Ovary (tissue), 9 donors: ENCODE measurements around the gene TCERG1L. TPM values are rescaled to one million over a fixed set of nuclear protein-coding genes. Genes with fewer than 3 reads are reported as not detected.
A peak's percentile ranks its signal among the peaks of the same experiment; 100 is the strongest.

Experiments
- DNase-seq, 5 donors: peaks; one replicate each; pipeline ENCODE4 v3.0.0-alpha.2; 2019 to 2020
- H3K27ac ChIP-seq, 2 donors: fragments of 200-600 bp; one replicate each; pipeline versions ENCODE4 v1.5.1 to v1.8.0; 2019 to 2022
- H3K27me3 ChIP-seq: fragments of 200-600 bp; one replicate; pipeline ENCODE4 v1.8.0; 2022
- H3K36me3 ChIP-seq: fragments of 200-600 bp; sonication (generic); one replicate; pipeline ENCODE4 v1.5.1; 2019
- H3K4me1 ChIP-seq: one replicate; pipeline ENCODE4 v1.8.1; 2013; ENCODE audit warnings: mild to moderate bottlenecking, moderate library complexity; ENCODE audit not compliant: insufficient read depth
- H3K4me3 ChIP-seq: fragments of 200-600 bp; sonication (generic); one replicate; pipeline ENCODE4 v1.5.1; 2017
- H3K9me3 ChIP-seq, 2 donors: fragments of 200-600 bp in 1 of 2; sonication (generic) in 1 of 2; one replicate each; pipeline versions ENCODE4 v1.5.1 to v1.8.1; 2013 to 2019; ENCODE audit warnings: mild to moderate bottlenecking in 1 of 2, moderate library complexity in 1 of 2
- EP300 ChIP-seq: sonication (generic); formaldehyde crosslinking; IDR thresholded peaks from one replicate; pipeline ENCODE4 v1.6.1; 2017; ENCODE audit warnings: antibody characterized with exemption
- POLR2A ChIP-seq: fragments of 450-650 bp; IDR thresholded peaks from one replicate; pipeline ENCODE4 v1.6.1; 2017; ENCODE audit warnings: antibody characterized with exemption, mild to moderate bottlenecking, moderate library complexity
- WGBS, 3 donors: extraction: QIAGEN DNeasy Blood & Tissue Kit in 1 of 3; methylation state at CpG; one replicate each; pipeline versions ENCODE4 v1.1.5 to v1.1.7; 2013 to 2017; 5-methylcytosine and 5-hydroxymethylcytosine counted together
- intact Hi-C, 4 donors: fragments of 100-400 bp; cut with DNase I; formaldehyde crosslinking; loops; one replicate each; pipeline versions ENCODE4 v1.11.0 to v1.15.1; 2022 to 2023
- polyA plus RNA-seq, 2 donors: library from polyadenylated mRNA; stranded (reverse); fragments of 200-250 nt in 1 of 2; fragments of 350-450 nt in 1 of 2; fragmentation: Illumina TruSeq in 1 of 2; extraction: RNeasy Lipid Tissue Mini Kit (QIAGEN cat#74804) in 1 of 2; gene quantifications; one replicate each; pipeline ENCODE4 v1.2.3, GENCODE V29; 2013 to 2014
- total RNA-seq, 7 donors: library from RNA; depleted of rRNA in 2 of 7; stranded (reverse); fragments of >200 nt in 2 of 7; fragmentation: NEBNext Ultra II Directional in 3 of 7; extraction: Animal tissue kit (Norgen Biotek cat#: 25700) in 3 of 7; gene quantifications; one replicate each; pipeline versions ENCODE4 v1.1.0 to v1.2.4, GENCODE V29; 2016 to 2023
- TF ChIP-seq, protein P1 (sequence below), 3 donors: fragments of 450-650 bp in 2 of 3; fragments of 200-600 bp in 1 of 3; IDR thresholded peaks; one replicate each; pipeline versions ENCODE4 v1.5.1 to v1.8.0; 2016 to 2022; ENCODE audit warnings: antibody characterized with exemption in 3 of 3, mild to moderate bottlenecking in 1 of 3
- donor health status: DM: no; HTN: no; CAD: no; lungs with moderate emphysema.
- donor health status: DM: no; HTN: no; CAD: no.
- donor health status: Bipolar disorder and iron deficiency.
- donor health status: DM: yes; HTN: yes; CAD: no.
- donor health status: DM: no; HTN: no; CAD: no.
- donor health status: DM: yes; HTN: yes; CAD: no.

Gene TCERG1L
- total and polyA plus RNA-seq, 9 donors, result 1.1 to 8.0 (median 1.8) TPM

DNA sequence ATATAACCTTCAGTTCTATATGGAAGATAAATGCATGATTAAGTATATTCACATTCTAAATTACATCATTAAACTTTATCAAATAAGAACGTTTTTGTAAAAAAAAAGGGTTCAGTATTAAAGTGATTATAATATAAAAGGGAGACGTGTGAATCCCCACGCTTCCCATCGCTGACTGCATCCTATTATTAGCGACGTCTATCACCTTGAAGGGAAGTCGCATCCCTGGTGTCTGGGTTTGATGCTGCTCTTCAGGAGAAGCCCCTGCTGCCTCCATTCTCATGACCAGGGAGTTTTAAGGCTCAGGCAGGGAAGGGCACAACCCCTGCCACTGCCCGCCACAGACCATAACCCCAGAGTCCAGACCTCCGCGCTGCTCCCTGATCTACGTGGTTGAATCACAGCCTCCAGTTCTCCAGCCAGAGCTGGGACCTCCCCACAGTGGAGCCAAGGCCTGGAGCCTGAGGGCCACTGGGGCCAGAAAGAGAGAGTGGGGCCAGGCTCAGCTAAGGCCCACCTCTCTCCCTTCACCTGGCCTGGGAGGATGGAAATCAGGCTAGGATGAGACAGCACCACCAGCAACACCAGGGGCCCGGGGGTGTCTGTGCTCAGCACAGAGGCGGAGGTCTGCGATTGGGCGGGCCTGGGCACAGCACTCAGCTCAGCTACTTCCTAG lies 130.6 kb downstream of the TCERG1L start:
- DNase-seq, result peak in 1 of 5 donors; percentile 1
- Histone ChIP-seq H3K9me3 (no peaks in the 10 kb centered on the region), H3K27ac (no peak overlapping the region), H3K4me1 (peaks cover 3% of the 10 kb centered on the region), H3K27me3 (no peaks in the 10 kb centered on the region), H3K4me3 (no peak overlapping the region), H3K36me3 (no peaks in the 10 kb centered on the region)
- TF ChIP-seq, protein P1, sequence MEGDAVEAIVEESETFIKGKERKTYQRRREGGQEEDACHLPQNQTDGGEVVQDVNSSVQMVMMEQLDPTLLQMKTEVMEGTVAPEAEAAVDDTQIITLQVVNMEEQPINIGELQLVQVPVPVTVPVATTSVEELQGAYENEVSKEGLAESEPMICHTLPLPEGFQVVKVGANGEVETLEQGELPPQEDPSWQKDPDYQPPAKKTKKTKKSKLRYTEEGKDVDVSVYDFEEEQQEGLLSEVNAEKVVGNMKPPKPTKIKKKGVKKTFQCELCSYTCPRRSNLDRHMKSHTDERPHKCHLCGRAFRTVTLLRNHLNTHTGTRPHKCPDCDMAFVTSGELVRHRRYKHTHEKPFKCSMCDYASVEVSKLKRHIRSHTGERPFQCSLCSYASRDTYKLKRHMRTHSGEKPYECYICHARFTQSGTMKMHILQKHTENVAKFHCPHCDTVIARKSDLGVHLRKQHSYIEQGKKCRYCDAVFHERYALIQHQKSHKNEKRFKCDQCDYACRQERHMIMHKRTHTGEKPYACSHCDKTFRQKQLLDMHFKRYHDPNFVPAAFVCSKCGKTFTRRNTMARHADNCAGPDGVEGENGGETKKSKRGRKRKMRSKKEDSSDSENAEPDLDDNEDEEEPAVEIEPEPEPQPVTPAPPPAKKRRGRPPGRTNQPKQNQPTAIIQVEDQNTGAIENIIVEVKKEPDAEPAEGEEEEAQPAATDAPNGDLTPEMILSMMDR (IDR thresholded peaks at IDR 0.05), result no peak
- TF ChIP-seq EP300 (no peak), POLR2A (no peak)
- WGBS, 3 donors, result 84 to 94% (median 92%) methylated on average over 15 of the region's 15 CpGs
- intact Hi-C loops, result no loop called here

DNA sequence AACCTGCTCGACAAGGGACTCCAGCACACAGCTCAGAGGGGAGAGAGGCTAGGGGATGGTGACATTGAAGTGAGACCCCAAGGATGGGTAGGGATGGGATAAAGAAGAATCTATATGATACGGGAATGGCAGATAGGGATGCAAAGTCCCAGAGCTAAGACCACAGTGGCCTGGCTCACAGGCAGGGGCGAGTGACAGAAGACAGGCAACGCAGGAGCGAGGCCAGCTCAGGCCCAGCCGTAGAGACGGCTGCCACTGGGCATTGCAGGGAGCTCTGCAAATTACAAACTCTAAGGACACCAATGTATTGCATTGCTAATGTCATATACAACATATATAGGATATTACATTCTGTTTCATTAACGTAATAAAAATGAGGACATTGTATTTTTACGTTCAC lies 131.4 kb downstream of the TCERG1L start:
- intact Hi-C loops, result no loop called here
- WGBS, 3 donors, result 82 to 96% (median 94%) methylated on average over 8 to 9 of the region's 9 CpGs

DNA sequence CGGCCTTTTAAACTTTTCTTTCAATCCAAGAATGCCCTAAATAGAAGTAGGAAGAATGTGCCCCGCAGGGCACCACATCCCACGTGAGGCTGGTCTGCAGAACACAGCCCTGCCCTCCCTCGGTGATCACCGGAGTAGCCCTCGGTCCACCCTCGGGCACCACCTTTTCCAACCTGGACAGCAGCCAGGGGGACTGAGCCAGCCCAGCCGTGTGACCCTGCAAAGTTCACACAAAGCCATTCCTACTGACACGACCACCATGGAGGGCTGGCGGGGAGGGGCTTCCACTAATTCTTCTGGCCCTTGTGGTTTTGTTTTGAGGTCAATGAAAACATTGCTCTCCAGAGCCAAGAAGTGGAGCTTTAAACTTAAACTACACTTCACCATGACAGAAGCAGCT lies 132.2 kb downstream of the TCERG1L start:
- intact Hi-C loops, result no loop called here
- 14 to 24% (median 24%) methylated on average over 10 of the region's 10 CpGs for WGBS, 3 donors
- no peaks in the 10 kb centered on the region for H3K27me3 ChIP-seq
- no peaks in the 10 kb centered on the region for H3K9me3 ChIP-seq
- no peak overlapping the region for H3K27ac ChIP-seq
- H3K36me3 ChIP-seq, result no peaks in the 10 kb centered on the region
- DNase-seq, result peak in 2 of 5 donors; percentile 16 to 40
- H3K4me1 ChIP-seq, result peaks cover 3% of the 10 kb centered on the region
- H3K4me3 ChIP-seq, result no peak overlapping the region
- TF ChIP-seq, protein P1 (IDR thresholded peaks at IDR 0.05), result no peak
- no peak for TF ChIP-seq EP300
- TF ChIP-seq POLR2A, result no peak

More for the DNA sequence above, 131.4 kb downstream of the TCERG1L start:
- no peaks in the 10 kb centered on the region for H3K36me3 ChIP-seq
- TF ChIP-seq POLR2A (no peak), EP300 (no peak)
- TF ChIP-seq, protein P1 (IDR thresholded peaks at IDR 0.05), result no peak
- H3K4me1 ChIP-seq, result peaks cover 3% of the 10 kb centered on the region
- no peaks in the 10 kb centered on the region for H3K9me3 ChIP-seq
- no peak overlapping the region for H3K27ac ChIP-seq
- H3K4me3 ChIP-seq, result no peak overlapping the region
- no peaks in the 10 kb centered on the region for H3K27me3 ChIP-seq
- no peak for DNase-seq

DNA sequence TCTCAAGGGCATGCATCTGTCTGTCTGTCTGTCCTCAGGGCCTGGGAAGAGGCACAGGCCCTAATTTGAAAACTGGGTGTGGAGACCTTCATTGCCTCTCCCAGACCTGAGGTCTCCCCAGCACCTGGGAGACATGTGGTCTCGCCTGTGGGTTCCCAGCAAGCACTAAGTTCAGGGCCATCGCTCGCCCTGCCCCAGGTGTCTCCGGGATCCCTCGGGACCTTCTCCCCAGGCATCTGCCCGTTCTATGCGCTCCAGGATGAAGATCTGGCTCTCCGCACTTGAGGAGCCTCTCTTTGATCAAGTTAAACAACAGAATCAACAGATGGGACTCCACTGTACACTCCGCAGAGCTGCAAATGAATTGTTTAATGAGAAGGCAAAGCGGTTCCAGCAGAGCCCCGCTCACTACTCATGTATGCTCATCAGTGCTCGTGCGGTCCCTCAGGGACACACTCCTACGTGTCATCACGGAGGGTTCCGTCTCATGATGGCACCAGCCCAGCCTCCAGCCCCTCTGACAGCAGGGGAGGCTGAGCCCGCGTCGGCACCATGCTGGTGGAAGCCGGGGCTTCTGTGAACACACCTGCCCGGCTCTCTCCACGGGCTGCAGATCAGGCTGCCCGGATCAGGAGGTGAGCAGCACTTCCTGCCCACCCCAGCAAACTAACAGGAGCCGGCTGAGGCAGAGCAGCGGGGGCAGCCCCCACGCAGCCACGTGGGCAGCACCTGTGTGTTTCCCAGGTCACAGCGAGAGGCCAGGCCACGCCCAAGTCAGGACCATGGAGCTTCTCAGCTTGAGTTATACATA lies 132.8 kb downstream of the TCERG1L start:
- TF ChIP-seq, protein P1 (IDR thresholded peaks at IDR 0.05), result no peak
- TF ChIP-seq POLR2A (no peak), EP300 (no peak)
- Histone ChIP-seq H3K4me1 (peaks cover 3% of the 10 kb centered on the region), H3K4me3 (no peak overlapping the region), H3K27ac (no peak overlapping the region), H3K27me3 (no peaks in the 10 kb centered on the region), H3K9me3 (no peaks in the 10 kb centered on the region), H3K36me3 (no peaks in the 10 kb centered on the region)
- intact Hi-C loops, result no loop called here
- 75 to 82% (median 82%) methylated on average over 26 to 29 of the region's 29 CpGs for WGBS, 3 donors
- peak in 1 of 5 donors; percentile 28 for DNase-seq
